ENCODE measurements around the gene LACRT.

DNA sequence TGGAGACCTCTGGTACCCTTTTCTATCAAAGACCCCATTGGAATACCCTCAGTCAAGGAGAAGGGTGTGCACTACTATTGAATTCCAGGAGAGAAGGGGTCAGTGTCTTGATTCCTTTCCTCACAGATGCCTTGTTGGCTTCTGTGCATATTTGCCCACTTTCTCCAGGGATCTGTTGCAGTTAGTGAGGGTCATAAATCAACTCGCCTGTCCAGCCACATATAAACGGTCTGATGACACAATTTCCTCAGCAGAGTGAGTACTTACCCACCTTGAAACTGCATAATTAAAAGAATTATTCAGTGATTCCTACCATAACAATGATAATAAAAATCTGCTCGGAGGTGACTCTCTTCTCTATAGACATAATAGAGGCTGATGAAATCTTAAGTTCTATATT lies 27.3 kb upstream of the LACRT start:
- TF ChIP-seq, protein P1, sequence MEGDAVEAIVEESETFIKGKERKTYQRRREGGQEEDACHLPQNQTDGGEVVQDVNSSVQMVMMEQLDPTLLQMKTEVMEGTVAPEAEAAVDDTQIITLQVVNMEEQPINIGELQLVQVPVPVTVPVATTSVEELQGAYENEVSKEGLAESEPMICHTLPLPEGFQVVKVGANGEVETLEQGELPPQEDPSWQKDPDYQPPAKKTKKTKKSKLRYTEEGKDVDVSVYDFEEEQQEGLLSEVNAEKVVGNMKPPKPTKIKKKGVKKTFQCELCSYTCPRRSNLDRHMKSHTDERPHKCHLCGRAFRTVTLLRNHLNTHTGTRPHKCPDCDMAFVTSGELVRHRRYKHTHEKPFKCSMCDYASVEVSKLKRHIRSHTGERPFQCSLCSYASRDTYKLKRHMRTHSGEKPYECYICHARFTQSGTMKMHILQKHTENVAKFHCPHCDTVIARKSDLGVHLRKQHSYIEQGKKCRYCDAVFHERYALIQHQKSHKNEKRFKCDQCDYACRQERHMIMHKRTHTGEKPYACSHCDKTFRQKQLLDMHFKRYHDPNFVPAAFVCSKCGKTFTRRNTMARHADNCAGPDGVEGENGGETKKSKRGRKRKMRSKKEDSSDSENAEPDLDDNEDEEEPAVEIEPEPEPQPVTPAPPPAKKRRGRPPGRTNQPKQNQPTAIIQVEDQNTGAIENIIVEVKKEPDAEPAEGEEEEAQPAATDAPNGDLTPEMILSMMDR (conservative IDR thresholded peaks at IDR 0.05; ENCODE audit: low read depth, low read length) = no peak
- TF ChIP-seq RCOR1 (IDR thresholded peaks at IDR 0.05; ENCODE audit: insufficient replicate concordance, low read length) (no peak), CEBPB (IDR thresholded peaks at IDR 0.05; ENCODE audit: low read depth, low read length) (no peak), MXI1 (IDR thresholded peaks at IDR 0.05; ENCODE audit: borderline replicate concordance, low read depth, low read length) (no peak), POLR2A (IDR thresholded peaks at IDR 0.05; ENCODE audit: low read depth, low read length) (no peak), FOS (IDR thresholded peaks at IDR 0.05; ENCODE audit: low read depth, low read length) (no peak), RFX5 (IDR thresholded peaks at IDR 0.05; ENCODE audit: low read depth, low read length) (no peak)
- TF ChIP-seq, protein P2, sequence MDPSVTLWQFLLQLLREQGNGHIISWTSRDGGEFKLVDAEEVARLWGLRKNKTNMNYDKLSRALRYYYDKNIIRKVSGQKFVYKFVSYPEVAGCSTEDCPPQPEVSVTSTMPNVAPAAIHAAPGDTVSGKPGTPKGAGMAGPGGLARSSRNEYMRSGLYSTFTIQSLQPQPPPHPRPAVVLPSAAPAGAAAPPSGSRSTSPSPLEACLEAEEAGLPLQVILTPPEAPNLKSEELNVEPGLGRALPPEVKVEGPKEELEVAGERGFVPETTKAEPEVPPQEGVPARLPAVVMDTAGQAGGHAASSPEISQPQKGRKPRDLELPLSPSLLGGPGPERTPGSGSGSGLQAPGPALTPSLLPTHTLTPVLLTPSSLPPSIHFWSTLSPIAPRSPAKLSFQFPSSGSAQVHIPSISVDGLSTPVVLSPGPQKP (IDR thresholded peaks at IDR 0.05; ENCODE audit: borderline replicate concordance, low read depth, low read length) = no peak
